Endothelial cell of umbilical vein (primary cell): ENCODE results near the gene ITPKB. TPM values are rescaled to one million over a fixed set of nuclear protein-coding genes. Genes with fewer than 3 reads are reported as not detected.
A peak's percentile ranks its signal among the peaks of the same experiment; 100 is the strongest.

Source experiments
- BruUV-seq: library from RNA; stranded (reverse); fragments of 400-500 nt; replicated peaks from 2 replicates; lab custom pipeline; 2021; lab: Mats Ljungman, UMichigan
- CTCF ChIA-PET: fragments of 300-600, 350-600 bp; sonication (Branson Sonifier 250); formaldehyde crosslinking; loops from one replicate; lab custom pipeline; 2021; ENCODE audit warnings: antibody characterized with exemption, inconsistent platforms; lab: Charles Lee
- POLR2A ChIA-PET: fragments of 300-600, 350-600 bp; sonication (Branson Sonifier 250); formaldehyde crosslinking; loops from one replicate; lab custom pipeline; 2021; ENCODE audit warnings: antibody characterized with exemption, inconsistent platforms; lab: Charles Lee
- DNase-seq: peaks from one replicate; pipeline ENCODE4 v3.0.0-alpha.2; 2011; ENCODE audit warnings: low read depth, low spot score
- FAIRE-seq: peaks from 2 replicates; lab custom pipeline; 2011; peaks lifted over from hg19 to GRCh38; lab: Jason Lieb, UNC
- H2AFZ ChIP-seq: 2 replicates; pipeline ENCODE4 v1.6.0; 2012; ENCODE audit warnings: low read depth, low read length, control low read depth, inconsistent platforms
- H3K27ac ChIP-seq: 2 replicates; pipeline ENCODE4 v1.5.1; 2011; ENCODE audit warnings: low read depth, mild to moderate bottlenecking, control low read depth, low read length, moderate library complexity; ENCODE audit not compliant: insufficient read depth
- H3K27me3 ChIP-seq, 2 experiments: 2 replicates each; pipeline versions ENCODE4 v1.6.0 to v1.6.1; 2011; ENCODE audit warnings: low read length in 2 of 2, mixed read lengths in 1 of 2; ENCODE audit not compliant: control insufficient read depth in 2 of 2, insufficient read depth in 2 of 2
- H3K36me3 ChIP-seq, 2 experiments: 2 replicates in 1 of 2; 3 replicates in 1 of 2; pipeline ENCODE4 v1.5.1; 2011; ENCODE audit warnings: low read length in 2 of 2, mild to moderate bottlenecking in 1 of 2, moderate library complexity in 1 of 2; ENCODE audit not compliant: control insufficient read depth in 2 of 2, insufficient read depth in 2 of 2; ENCODE audit errors: extremely low read depth in 1 of 2
- H3K4me1 ChIP-seq: 3 replicates; pipeline ENCODE4 v1.5.1; 2011; ENCODE audit warnings: mild to moderate bottlenecking, low read length; ENCODE audit not compliant: control insufficient read depth, insufficient read depth; ENCODE audit errors: extremely low read depth
- H3K4me2 ChIP-seq: 2 replicates; pipeline ENCODE4 v1.6.1; 2011; ENCODE audit warnings: low read length, control low read depth, mixed read lengths; ENCODE audit not compliant: insufficient read depth
- H3K4me3 ChIP-seq, 3 experiments: fragments of 200-600 bp in 1 of 3; sonication (generic), shearing (Covaris generic) in 1 of 3; replicated peaks in 1 of 3; 2 replicates each; pipeline ENCODE4 v1.5.1; 2011 to 2016; ENCODE audit warnings: control low read depth in 3 of 3, low read length in 3 of 3, mild to moderate bottlenecking in 2 of 3, inconsistent platforms in 1 of 3, low read depth in 1 of 3, moderate library complexity in 1 of 3; ENCODE audit not compliant: insufficient read depth in 1 of 3
- H3K79me2 ChIP-seq: 2 replicates; pipeline ENCODE4 v1.6.0; 2012; ENCODE audit warnings: low read length, inconsistent platforms; ENCODE audit not compliant: control insufficient read depth, insufficient read depth
- H3K9ac ChIP-seq: replicated peaks from 2 replicates; pipeline ENCODE3; 2011; ENCODE audit warnings: low read length, control low read depth; ENCODE audit not compliant: insufficient read depth; ENCODE audit errors: extremely low read depth
- H3K9me1 ChIP-seq: replicated peaks from 3 replicates; pipeline ENCODE4 v1.6.0; 2011; ENCODE audit warnings: mild to moderate bottlenecking, low read length; ENCODE audit not compliant: control insufficient read depth, insufficient read depth; ENCODE audit errors: extremely low read depth
- H3K9me3 ChIP-seq: replicated peaks from 2 replicates; pipeline ENCODE4 v1.5.1; 2012; ENCODE audit warnings: low read length, inconsistent platforms; ENCODE audit not compliant: control insufficient read depth, insufficient read depth
- H4K20me1 ChIP-seq: replicated peaks from 2 replicates; pipeline ENCODE3; 2011; ENCODE audit warnings: mild to moderate bottlenecking, low read length; ENCODE audit not compliant: control insufficient read depth, insufficient read depth; ENCODE audit errors: extremely low read depth
- CTCF ChIP-seq, 2 donors: IDR thresholded peaks; 1 replicate in 1 of 2; 2 replicates in 1 of 2; pipeline ENCODE4 v1.5.1; 2011; ENCODE audit warnings: low read length in 2 of 2, mild to moderate bottlenecking in 2 of 2, moderate library complexity in 2 of 2, control low read depth in 1 of 2, inconsistent platforms in 1 of 2, low read depth in 1 of 2; ENCODE audit not compliant: insufficient read depth in 1 of 2; ENCODE audit errors: extremely low read depth in 1 of 2
- GATA2 ChIP-seq: IDR thresholded peaks from 2 replicates; pipeline ENCODE4 v1.7.0; 2011; ENCODE audit warnings: low read depth, mild to moderate bottlenecking, moderate library complexity, mixed read lengths, low read length; ENCODE audit not compliant: insufficient read length, insufficient read depth
- JUN ChIP-seq: IDR thresholded peaks from 2 replicates; pipeline ENCODE4 v1.6.1; 2011; ENCODE audit warnings: borderline replicate concordance, low read depth; ENCODE audit not compliant: insufficient read length, insufficient read depth
- dilution Hi-C: fragments of 300-500 bp; cut with MboI; formaldehyde crosslinking; loops from one replicate; pipeline ENCODE4 v1.15.0; 2019; ENCODE audit warnings: low sequenced_read_pairs; ENCODE audit not compliant: extremely low pct_ligation_motif_present
- intact Hi-C: fragments of 100-400 bp; cut with micrococcal nuclease; formaldehyde crosslinking; loops from one replicate; pipeline ENCODE4 v1.10.0; 2022
- polyA plus RNA-seq, 4 experiments: library from polyadenylated mRNA; depleted of rRNA in 3 of 4; stranded (reverse) in 3 of 4; unstranded in 1 of 4; fragments of >200 nt; gene quantifications; 2 replicates each; pipeline versions ENCODE4 v1.2.1 to v1.2.3, GENCODE V29; 2011 to 2012; ENCODE audit warnings: missing spikeins in 1 of 4
- total RNA-seq: library from RNA; stranded (reverse); gene quantifications from 2 replicates; pipeline ENCODE4 v1.2.3, GENCODE V29; 2021

ITPKB gene
- total and polyA plus RNA-seq, 2 donors (not counting 3 experiments of a cell fraction or from before 2014, with no cell fraction given), result 7.7 to 34.8 TPM

DNA sequence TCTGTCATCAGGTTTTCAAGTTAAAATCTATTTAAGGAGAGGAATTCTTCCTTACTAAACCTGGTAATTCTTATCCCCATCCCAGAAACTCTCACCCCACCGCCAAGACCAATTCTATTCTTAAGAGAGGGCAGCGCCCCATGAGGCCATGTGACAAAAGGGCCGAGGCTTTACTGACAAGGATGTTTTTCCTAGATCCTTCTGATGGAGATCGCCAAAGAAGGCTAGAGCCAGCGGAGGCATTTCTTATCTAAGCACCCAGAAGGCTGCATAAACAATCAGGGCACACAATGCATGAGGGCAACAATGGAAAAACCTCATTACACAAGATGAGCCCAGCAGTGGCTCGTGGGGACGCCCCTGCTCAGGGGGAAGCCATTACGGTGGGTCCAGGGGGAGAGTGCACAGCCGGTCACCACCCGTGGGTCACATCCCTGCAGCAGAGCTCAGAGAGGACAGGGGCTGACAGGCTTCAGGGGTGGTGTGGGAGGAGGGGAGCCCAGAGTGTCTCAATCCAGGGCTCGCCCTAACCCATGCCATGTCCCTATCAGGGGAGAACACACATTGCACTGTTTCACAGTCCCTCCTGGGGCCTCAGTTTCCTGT is 88.7 kb downstream of the ITPKB start:
- no TSS peak for BruUV-seq
- Histone ChIP-seq H3K27me3 (no peaks in the 10 kb centered on the region), H3K79me2 (no peaks in the 10 kb centered on the region), H3K9ac (no peak overlapping the region), H3K27ac (peak overlapping the region; percentile 15), H3K4me1 (peaks cover 14% of the 10 kb centered on the region), H3K9me3 (no peaks in the 10 kb centered on the region), H2AFZ (no peak overlapping the region), H3K9me1 (no peaks in the 10 kb centered on the region), H4K20me1 (no peaks in the 10 kb centered on the region), H3K36me3 (peaks cover 0 to 23% of the 10 kb centered on the region in 2 experiments), H3K4me3 (no peak overlapping the region), H3K4me2 (no peak overlapping the region)
- dilution Hi-C loops, result no loop called here
- ChIA-PET CTCF (interaction anchor here (1.1 to 3.5 kb wide), 10 partner anchors 12 to 797 kb away, joined by 3 to 31 read pairs (median 4); partner anchors contain the start of genes COQ8A and ITPKB), POLR2A (interaction anchor here (0.8 kb wide), 1 partner anchor 50 kb away, joined by 3 read pairs; no protein-coding TSS in a partner anchor)
- peak; percentile 85 for FAIRE-seq
- no peak for TF ChIP-seq JUN
- TF ChIP-seq CTCF (IDR thresholded peaks at IDR 0.05; ENCODE audit: extremely low read depth in 1 of 2, insufficient read depth in 1 of 2, low read depth in 1 of 2, low read length in 2 of 2), result peak; percentile 50 to 58
- TF ChIP-seq GATA2, result peak; percentile 60
- peak; percentile 89 for DNase-seq
- intact Hi-C loops, result loop anchor here (1.0 kb wide), 3 partner anchors 14 to 178 kb away; no protein-coding TSS in a partner anchor
